SK-N-MC (cell line): ENCODE results near the gene HDLBP.

Experiments used
- EZH2 ChIP-seq: fragments of 200-600 bp; sonication (generic); IDR thresholded peaks from one replicate; pipeline ENCODE4 v1.6.1; 2017; ENCODE audit warnings: antibody characterized with exemption
- FOXP2 ChIP-seq: optimal IDR thresholded peaks from 2 replicates; pipeline ENCODE3; 2011; ENCODE audit warnings: mild to moderate bottlenecking, moderate library complexity; ENCODE audit not compliant: insufficient read depth; ENCODE audit errors: extremely low read length, control extremely low read depth
- POLR2AphosphoS5 ChIP-seq: IDR thresholded peaks from 2 replicates; pipeline ENCODE4 v1.6.1; 2012; ENCODE audit warnings: mild to moderate bottlenecking, low read depth, low read length, borderline replicate concordance

- TF ChIP-seq POLR2AphosphoS5 (no peak), EZH2 (no peak), FOXP2 (no peak)
Measured at GRCh38 chr2:241194811-241195210, 120.7 kb downstream of the HDLBP start.
